K562 (cell line): Measurements from ENCODE around the gene DSTYK. TPM values are rescaled to one million over a fixed set of nuclear protein-coding genes. Genes with fewer than 3 reads are reported as not detected.

Experiments used
- ATAC-seq: fragments of 200-7000 bp; cut with Tn5 transposase; 3 replicates; pipeline ENCODE4 v1.9.1; 2020; ENCODE audit warnings: moderate library complexity
- BruUV-seq: library from RNA; stranded (reverse); fragments of 400-500 nt; replicated peaks from 2 replicates; lab custom pipeline; 2021; lab: Mats Ljungman, UMichigan
- CTCF ChIA-PET: fragments of 300-600 bp; formaldehyde crosslinking; extraction: SDS; loops from one replicate; lab custom pipeline; 2021; ENCODE audit warnings: low intra/inter-chr PET ratio; lab: Yijun Ruan, JAX
- POLR2A ChIA-PET: fragments of 300-600, 350-650 bp; sonication (Branson Sonifier 250); formaldehyde crosslinking; extraction: SDS; loops from one replicate; lab custom pipeline; 2021; ENCODE audit warnings: antibody characterized with exemption, inconsistent platforms; lab: Yijun Ruan, JAX
- DNase-seq, 4 experiments: peaks; one replicate each; pipeline versions ENCODE4 v3.0.0 to v3.0.0-alpha.2; 2011 to 2018; ENCODE audit warnings: low spot score in 3 of 4, mixed read lengths in 3 of 4; ENCODE audit errors: extremely low read depth in 1 of 4
- FAIRE-seq: peaks from 2 replicates; lab custom pipeline; 2011; peaks lifted over from hg19 to GRCh38; lab: Jason Lieb, UNC
- H2AFZ ChIP-seq: 2 replicates; pipeline ENCODE4 v1.6.0; 2011; ENCODE audit warnings: low read depth, low read length, control low read depth, inconsistent platforms
- H3K27ac ChIP-seq: fragments of 200-600 bp; 3 replicates; pipeline ENCODE4 v1.8.0; 2011; ENCODE audit warnings: low read depth, mild to moderate bottlenecking, control low read depth, inconsistent platforms, low read length, moderate library complexity, mixed read lengths; ENCODE audit errors: extremely low read depth
- H3K27me3 ChIP-seq, 2 experiments: fragments of 300-600 bp in 1 of 2; 2 replicates in 1 of 2; 3 replicates in 1 of 2; pipeline versions ENCODE4 v1.6.0 to v1.8.0; 2011; ENCODE audit warnings: inconsistent platforms in 2 of 2, low read length in 2 of 2, mild to moderate bottlenecking in 1 of 2, mixed read lengths in 1 of 2, moderate library complexity in 1 of 2; ENCODE audit not compliant: control insufficient read depth in 2 of 2, insufficient read depth in 2 of 2
- H3K36me3 ChIP-seq: fragments of 300-600 bp; 3 replicates; pipeline ENCODE4 v1.8.0; 2011; ENCODE audit warnings: mild to moderate bottlenecking, low read length, inconsistent platforms; ENCODE audit not compliant: control insufficient read depth, insufficient read depth
- H3K4me1 ChIP-seq, 2 experiments: fragments of 200-600 bp in 1 of 2; replicated peaks in 1 of 2; 2 replicates in 1 of 2; 3 replicates in 1 of 2; pipeline versions ENCODE4 v1.5.1 to v1.8.0; 2011; ENCODE audit warnings: inconsistent platforms in 2 of 2, low read length in 2 of 2, mild to moderate bottlenecking in 1 of 2, mixed read lengths in 1 of 2, moderate library complexity in 1 of 2; ENCODE audit not compliant: control insufficient read depth in 2 of 2, insufficient read depth in 2 of 2
- H3K4me2 ChIP-seq: 2 replicates; pipeline ENCODE4 v1.6.1; 2011; ENCODE audit warnings: low read length, control low read depth, inconsistent platforms, mixed read lengths; ENCODE audit not compliant: insufficient read depth
- H3K4me3 ChIP-seq: fragments of 200-600 bp; sonication (generic), shearing (Covaris generic); 2 replicates; pipeline ENCODE4 v1.5.1; 2016; ENCODE audit warnings: control low read depth, inconsistent platforms
- H3K79me2 ChIP-seq: fragments of 200-600 bp; 3 replicates; pipeline ENCODE4 v1.8.0; 2011; ENCODE audit warnings: low read length, inconsistent platforms; ENCODE audit not compliant: control insufficient read depth, insufficient read depth
- H3K9ac ChIP-seq, 2 experiments: 2 replicates each; pipeline versions ENCODE4 v1.6.0 to v1.6.1; 2011; ENCODE audit warnings: low read depth in 2 of 2, low read length in 2 of 2, control low read depth in 1 of 2, inconsistent platforms in 1 of 2, mild to moderate bottlenecking in 1 of 2, mixed read lengths in 1 of 2; ENCODE audit not compliant: insufficient read depth in 1 of 2
- H3K9me1 ChIP-seq: one replicate; pipeline ENCODE4 v1.6.0; 2011; ENCODE audit warnings: inconsistent platforms, mild to moderate bottlenecking, low read length, moderate library complexity; ENCODE audit not compliant: control insufficient read depth, insufficient read depth
- H3K9me3 ChIP-seq: replicated peaks from 2 replicates; pipeline ENCODE4 v1.5.1; 2011; ENCODE audit warnings: low read depth, low read length, inconsistent platforms; ENCODE audit not compliant: control insufficient read depth, insufficient read depth
- H4K20me1 ChIP-seq: replicated peaks from 2 replicates; pipeline ENCODE4 v1.6.1; 2011; ENCODE audit warnings: low read length, inconsistent platforms, mixed read lengths; ENCODE audit not compliant: control insufficient read depth, insufficient read depth
- CCNT2 ChIP-seq: IDR thresholded peaks from 2 replicates; pipeline ENCODE4 v1.6.1; 2011; ENCODE audit warnings: borderline replicate concordance, low read depth, mild to moderate bottlenecking, moderate library complexity, mixed read lengths, low read length; ENCODE audit not compliant: insufficient read length; ENCODE audit errors: extremely low read depth
- CREB3L1 ChIP-seq: fragments of 450-650 bp; IDR thresholded peaks from 2 replicates; pipeline ENCODE4 v1.6.1; 2014; ENCODE audit warnings: low read depth, mild to moderate bottlenecking, moderate library complexity, borderline replicate concordance
- CXXC5 ChIP-seq: fragments of 250-450 bp; sonication (Bioruptor Pico); IDR thresholded peaks from 2 replicates; pipeline ENCODE4 v1.8.0; 2022; ENCODE audit warnings: inconsistent platforms, mild to moderate bottlenecking, moderate library complexity
- E2F3 ChIP-seq: fragments of 250-450 bp; sonication (Bioruptor Pico); IDR thresholded peaks from 2 replicates; pipeline ENCODE4 v1.4.0; 2020; ENCODE audit warnings: mild to moderate bottlenecking
- FOXM1 ChIP-seq, 2 experiments: fragments of 450-650 bp in 1 of 2; sonication (generic) in 1 of 2; formaldehyde crosslinking in 1 of 2; IDR thresholded peaks; 2 replicates each; pipeline versions ENCODE4 v1.6.1 to v1.9.0; 2017 to 2022; ENCODE audit warnings: low read depth in 2 of 2, mild to moderate bottlenecking in 2 of 2, missing genetic modification reagents in 1 of 2, moderate library complexity in 1 of 2
- MTA1 ChIP-seq: fragments of 450-650 bp; IDR thresholded peaks from 2 replicates; pipeline ENCODE4 v1.6.1; 2017; ENCODE audit warnings: borderline replicate concordance
- SETDB1 ChIP-seq: IDR thresholded peaks from one replicate; pipeline ENCODE4 v1.6.1; 2012; ENCODE audit warnings: low read length, control low read depth, inconsistent platforms
- SOX6 ChIP-seq: fragments of 450-650 bp; IDR thresholded peaks from 2 replicates; pipeline ENCODE4 v1.6.1; 2014; ENCODE audit warnings: mild to moderate bottlenecking
- TEAD2 ChIP-seq: fragments of 450-650 bp; IDR thresholded peaks from 2 replicates; pipeline ENCODE4 v1.6.1; 2016; ENCODE audit warnings: missing genetic modification characterization, control low read depth, missing compliant biosample characterization
- TOE1 ChIP-seq, 2 experiments: fragments of 450-650 bp in 1 of 2; sonication (generic) in 1 of 2; formaldehyde crosslinking in 1 of 2; IDR thresholded peaks; 2 replicates each; pipeline versions ENCODE4 v1.7.1 to v1.8.0; 2016 to 2022; ENCODE audit warnings: borderline replicate concordance in 2 of 2, mild to moderate bottlenecking in 2 of 2, antibody characterized with exemption in 1 of 2, inconsistent platforms in 1 of 2, low read depth in 1 of 2, missing genetic modification reagents in 1 of 2, moderate library complexity in 1 of 2
- ZBTB12 ChIP-seq: fragments of 250-450 bp; sonication (Bioruptor Pico); IDR thresholded peaks from 2 replicates; pipeline ENCODE4 v1.4.0; 2020
- ZNF239 ChIP-seq: fragments of 250-450 bp; sonication (Bioruptor Pico); IDR thresholded peaks from 2 replicates; pipeline ENCODE4 v1.4.0; 2020; ENCODE audit warnings: mild to moderate bottlenecking
- ZNF696 ChIP-seq: fragments of 250-450 bp; sonication (Bioruptor Pico); conservative IDR thresholded peaks from 2 replicates; pipeline ENCODE4 v1.4.0; 2020; ENCODE audit warnings: mild to moderate bottlenecking, moderate library complexity
- WGBS: fragments of 100-300 bp; shearing (Covaris generic); methylation state at CpG from one replicate; pipeline ENCODE4 v1.1.6; 2016; ENCODE audit warnings: low coverage, mixed read lengths; ENCODE audit not compliant: insufficient coverage; ENCODE audit errors: missing lambda C conversion rate; 5-methylcytosine and 5-hydroxymethylcytosine counted together
- in situ Hi-C: fragments of 300-500 bp; cut with MboI; formaldehyde crosslinking; loops from 4 replicates; pipeline ENCODE4 v1.15.0; 2018; ENCODE audit warnings: inconsistent platforms, mixed read lengths
- intact Hi-C: fragments of 100-400 bp; cut with micrococcal nuclease; formaldehyde crosslinking; loops from 2 replicates; pipeline ENCODE4 v1.14.2; 2022
- polyA plus RNA-seq, 8 experiments: library from polyadenylated mRNA; depleted of rRNA in 4 of 8; stranded (reverse) in 5 of 8; unstranded in 3 of 8; fragments of >200 nt; fragmentation: Nextera tagmentation in 2 of 8; fragmentation: Illumina TruSeq in 1 of 8; extraction: Ambion mirVana in 2 of 8; extraction: Trizol in 1 of 8; gene quantifications; 2 replicates each; pipeline versions ENCODE4 v1.2.1 to v1.2.3, GENCODE V29; 2011 to 2014; ENCODE audit warnings: inconsistent platforms in 1 of 8, missing spikeins in 1 of 8
- total RNA-seq, 7 experiments: library from RNA; depleted of rRNA in 6 of 7; stranded (reverse); fragments of >200 nt in 6 of 7; fragmentation: Illumina TruSeq in 2 of 7; extraction: Trizol in 2 of 7; gene quantifications; 2 replicates each; pipeline versions ENCODE4 v1.2.1 to v1.2.3, GENCODE V29; 2011 to 2021; ENCODE audit warnings: low replicate concordance in 1 of 7

DSTYK gene
- total and polyA plus RNA-seq, 9 of the 15 experiments (the other 6 are each of a cell fraction or from before 2014, with no cell fraction given), result 4.2 to 7.1 (median 6.2) TPM

DNA sequence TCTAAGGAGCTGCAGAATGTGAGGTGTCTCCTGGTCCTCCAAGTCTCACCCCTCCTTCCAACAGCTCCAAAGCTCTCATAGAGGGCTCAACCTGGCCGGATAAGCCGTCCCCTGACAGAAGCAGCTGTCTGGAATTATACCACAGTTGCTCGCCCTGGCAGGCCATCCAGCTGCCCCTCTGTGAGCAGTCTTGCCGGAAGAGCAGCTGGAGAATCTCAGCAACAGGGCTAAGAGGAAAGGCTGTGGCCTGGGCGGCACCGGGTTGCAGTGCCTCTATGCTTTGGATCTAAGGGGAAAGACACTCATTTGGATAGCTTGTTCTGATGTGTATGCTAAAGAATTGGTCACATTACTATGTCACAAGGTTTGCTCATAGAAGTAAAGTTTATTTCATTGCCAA lies 28.6 kb upstream of the DSTYK start:
- ChIA-PET POLR2A (interaction anchor here (0.6 to 3.9 kb wide), 6 partner anchors 10 to 47 kb away, joined by 3 to 20 read pairs (median 4); partner anchors contain the start of gene TMCC2), CTCF (no interaction called here)
- ATAC-seq, result no peak
- Histone ChIP-seq H3K79me2 (no peaks in the 10 kb centered on the region), H2AFZ (no peak overlapping the region), H3K36me3 (no peaks in the 10 kb centered on the region), H3K9me3 (no peaks in the 10 kb centered on the region), H3K9ac (no peak overlapping the region; a peak in 1 of 4 replicates), H4K20me1 (no peaks in the 10 kb centered on the region), H3K9me1 (no peaks in the 10 kb centered on the region), H3K27me3 (peaks cover 0 to 20% of the 10 kb centered on the region in 2 experiments; a peak in 2 of 5 replicates), H3K27ac (no peak overlapping the region), H3K4me2 (no peak overlapping the region), H3K4me3 (no peak overlapping the region), H3K4me1 (peaks cover 17 to 23% of the 10 kb centered on the region in 2 experiments)
- intact Hi-C loops (no loop called here), in situ Hi-C loops (no loop called here)
- WGBS, result 45% methylated on average over 6 of the region's 6 CpGs
- no peak for TF ChIP-seq SOX6
- no peak for TF ChIP-seq ZNF239 (CRISPR knock-in tag)
- no peak for TF ChIP-seq TOE1 (IDR thresholded peaks at IDR 0.05; ENCODE audit: borderline replicate concordance)
- no peak for TF ChIP-seq TOE1 (CRISPR knock-in tag; IDR thresholded peaks at IDR 0.05; ENCODE audit: borderline replicate concordance, low read depth)
- no peak for TF ChIP-seq ZNF696
- no peak for TF ChIP-seq MTA1
- TF ChIP-seq SETDB1, result no peak
- TF ChIP-seq TEAD2, result no peak
- TF ChIP-seq CCNT2, result no peak
- TF ChIP-seq CXXC5 (CRISPR knock-in tag), result no peak
- TF ChIP-seq ZBTB12 (CRISPR knock-in tag), result no peak
- TF ChIP-seq E2F3 (CRISPR knock-in tag), result no peak
- TF ChIP-seq CREB3L1, result no peak
- no peak for TF ChIP-seq FOXM1 (IDR thresholded peaks at IDR 0.05; ENCODE audit: low read depth)
- no peak for TF ChIP-seq FOXM1 (CRISPR knock-in tag; IDR thresholded peaks at IDR 0.05; ENCODE audit: low read depth)
- DNase-seq, result no peak
- BruUV-seq, result no TSS peak
- no peak for FAIRE-seq
